DND-41 (cell line): ENCODE data around the gene RS1.

Experiments
- ATAC-seq: fragments of 200-7000 bp; cut with Tn5 transposase; 3 replicates; pipeline ENCODE4 v1.9.1; 2021; ENCODE audit warnings: low read depth; ENCODE audit not compliant: insufficient read depth
- DNase-seq: peaks from one replicate; pipeline ENCODE4 v3.0.0-alpha.2; 2020
- H2AFZ ChIP-seq: 2 replicates; pipeline ENCODE4 v1.6.0; 2012; ENCODE audit warnings: low read depth, low read length
- H3K27ac ChIP-seq: 2 replicates; pipeline ENCODE4 v1.5.1; 2012; ENCODE audit warnings: low read length, inconsistent platforms
- H3K27me3 ChIP-seq: fragments of 200-600 bp; sonication (generic); 2 replicates; pipeline ENCODE4 v1.6.0; 2012; ENCODE audit warnings: low read length, mild to moderate bottlenecking, inconsistent platforms; ENCODE audit not compliant: insufficient read depth, poor library complexity
- H3K36me3 ChIP-seq: 2 replicates; pipeline ENCODE4 v1.5.1; 2012; ENCODE audit warnings: low read length, inconsistent platforms; ENCODE audit not compliant: insufficient read depth
- H3K4me1 ChIP-seq: 2 replicates; pipeline ENCODE4 v1.5.1; 2012; ENCODE audit warnings: mild to moderate bottlenecking, low read length; ENCODE audit not compliant: insufficient read depth
- H3K4me2 ChIP-seq: 2 replicates; pipeline ENCODE4 v1.6.0; 2012; ENCODE audit warnings: mild to moderate bottlenecking, moderate library complexity, low read length, inconsistent platforms; ENCODE audit not compliant: insufficient read depth
- H3K4me3 ChIP-seq, 2 experiments: fragments of 200-600 bp in 1 of 2; shearing (Covaris generic) in 1 of 2; 2 replicates each; pipeline ENCODE4 v1.5.1; 2012 to 2016; ENCODE audit warnings: inconsistent platforms in 2 of 2, low read length in 2 of 2, mild to moderate bottlenecking in 2 of 2, low read depth in 1 of 2, moderate library complexity in 1 of 2
- H3K79me2 ChIP-seq: 2 replicates; pipeline ENCODE4 v1.6.0; 2012; ENCODE audit warnings: low read length, inconsistent platforms; ENCODE audit not compliant: insufficient read depth
- H3K9ac ChIP-seq: 2 replicates; pipeline ENCODE4 v1.6.0; 2012; ENCODE audit warnings: low read depth, mild to moderate bottlenecking, inconsistent platforms, low read length, moderate library complexity
- H3K9me3 ChIP-seq: 2 replicates; pipeline ENCODE4 v1.5.1; 2012; ENCODE audit warnings: low read length, moderate library complexity, mild to moderate bottlenecking, inconsistent platforms; ENCODE audit not compliant: insufficient read depth, severe bottlenecking
- H4K20me1 ChIP-seq: 2 replicates; pipeline ENCODE4 v1.6.0; 2012; ENCODE audit warnings: low read length; ENCODE audit not compliant: insufficient read depth
- CTCF ChIP-seq: IDR thresholded peaks from 2 replicates; pipeline ENCODE4 v1.5.1; 2012; ENCODE audit warnings: borderline replicate concordance, low read length, moderate library complexity, mild to moderate bottlenecking; ENCODE audit not compliant: poor library complexity, severe bottlenecking; ENCODE audit errors: extremely low read depth
- EZH2 ChIP-seq: IDR thresholded peaks from 3 replicates; pipeline ENCODE4 v1.6.1; 2012; ENCODE audit warnings: borderline replicate concordance, low read depth, mild to moderate bottlenecking, moderate library complexity, low read length, inconsistent platforms; ENCODE audit not compliant: severe bottlenecking

Gene RS1

GRCh38 chrX:18672008-18672407, at the start of gene RS1:
RS1 (minus strand) TSS chrX:18672108; CDS start chrX:18672068, 40 bp downstream.
- H3K27ac ChIP-seq = no peak within 1 kb of the TSS
- TF ChIP-seq CTCF = no peak
- TF ChIP-seq EZH2 = no peak
- no peak for ATAC-seq

GRCh38 chrX:18719852-18720251, 47.9 kb upstream of the RS1 start:
- H3K27me3 ChIP-seq = no peaks in the 10 kb centered on the region
- no peak overlapping the region for H2AFZ ChIP-seq
- H3K4me2 ChIP-seq = no peak overlapping the region
- H3K9ac ChIP-seq = no peak overlapping the region
- no peak for ATAC-seq
- H3K9me3 ChIP-seq = no peaks in the 10 kb centered on the region
- no peak for DNase-seq
- H3K27ac ChIP-seq = no peak overlapping the region
- H3K4me3 ChIP-seq = no peak overlapping the region
- H3K36me3 ChIP-seq = no peaks in the 10 kb centered on the region
- H4K20me1 ChIP-seq = no peaks in the 10 kb centered on the region
- H3K4me1 ChIP-seq = no peaks in the 10 kb centered on the region
- no peaks in the 10 kb centered on the region for H3K79me2 ChIP-seq
- TF ChIP-seq EZH2 (no peak), CTCF (no peak)

More at GRCh38 chrX:18672008-18672407, at the start of gene RS1:
- Histone ChIP-seq H3K79me2 (no peaks in the 10 kb centered on the region), H3K4me3 (no peak within 1 kb of the TSS), H3K36me3 (no peaks in the 10 kb centered on the region), H3K9ac (no peak within 1 kb of the TSS), H3K27me3 (no peaks in the 10 kb centered on the region), H4K20me1 (no peaks in the 10 kb centered on the region), H2AFZ (no peak within 1 kb of the TSS), H3K9me3 (no peaks in the 10 kb centered on the region), H3K4me1 (peaks cover 13% of the 10 kb centered on the region), H3K4me2 (no peak within 1 kb of the TSS)
- DNase-seq = no peak

GRCh38 chrX:18714910-18715309, 43.0 kb upstream of the RS1 start:
- Histone ChIP-seq H3K4me2 (no peak overlapping the region), H3K79me2 (no peaks in the 10 kb centered on the region), H3K9ac (no peak overlapping the region), H3K27me3 (no peaks in the 10 kb centered on the region), H3K36me3 (no peaks in the 10 kb centered on the region), H4K20me1 (no peaks in the 10 kb centered on the region), H3K4me1 (no peaks in the 10 kb centered on the region), H3K4me3 (no peak overlapping the region), H3K27ac (no peak overlapping the region), H3K9me3 (no peaks in the 10 kb centered on the region), H2AFZ (no peak overlapping the region)
- TF ChIP-seq EZH2 (no peak), CTCF (no peak)
- DNase-seq = no peak
- no peak for ATAC-seq

GRCh38 chrX:18709833-18710232, 37.9 kb upstream of the RS1 start:
- no peak overlapping the region for H2AFZ ChIP-seq
- ATAC-seq = no peak
- TF ChIP-seq EZH2 (no peak), CTCF (no peak)
- no peak overlapping the region for H3K27ac ChIP-seq
- H4K20me1 ChIP-seq = no peaks in the 10 kb centered on the region
- H3K4me2 ChIP-seq = no peak overlapping the region
- H3K79me2 ChIP-seq = no peaks in the 10 kb centered on the region
- H3K4me1 ChIP-seq = no peaks in the 10 kb centered on the region
- H3K36me3 ChIP-seq = no peaks in the 10 kb centered on the region
- no peak overlapping the region for H3K4me3 ChIP-seq
- no peak for DNase-seq
- no peaks in the 10 kb centered on the region for H3K27me3 ChIP-seq
- no peak overlapping the region for H3K9ac ChIP-seq
- H3K9me3 ChIP-seq = no peaks in the 10 kb centered on the region
